Measurements from ENCODE around the gene C12orf50.
A peak's percentile ranks its signal among the peaks of the same experiment; 100 is the strongest.
"Not testable (repeated sequence)": the region's sequence is repeated elsewhere in the genome, so short reads cannot be mapped to it uniquely, and the experiment has no call there.

The C12orf50 gene, protein sequence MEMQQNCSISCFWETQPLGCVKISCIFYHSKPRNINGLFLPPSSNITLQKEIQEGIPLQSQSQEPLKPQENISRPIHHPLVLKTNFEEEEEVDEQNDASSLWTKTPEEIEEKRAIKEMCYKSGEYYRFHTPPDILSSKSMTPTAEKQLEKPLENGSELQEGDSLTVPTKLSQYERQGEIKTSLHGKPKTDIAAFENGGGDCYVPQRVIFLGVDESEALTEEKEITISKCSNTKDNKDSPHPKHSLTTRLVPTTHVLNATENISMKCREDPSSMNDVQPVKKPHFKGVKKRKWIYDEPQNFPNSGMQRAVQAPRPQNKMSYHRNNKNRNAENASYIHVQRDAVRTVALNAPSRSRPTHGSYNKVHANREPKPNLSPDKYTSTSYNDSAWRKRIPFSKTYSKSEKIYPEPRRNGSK

DNA sequence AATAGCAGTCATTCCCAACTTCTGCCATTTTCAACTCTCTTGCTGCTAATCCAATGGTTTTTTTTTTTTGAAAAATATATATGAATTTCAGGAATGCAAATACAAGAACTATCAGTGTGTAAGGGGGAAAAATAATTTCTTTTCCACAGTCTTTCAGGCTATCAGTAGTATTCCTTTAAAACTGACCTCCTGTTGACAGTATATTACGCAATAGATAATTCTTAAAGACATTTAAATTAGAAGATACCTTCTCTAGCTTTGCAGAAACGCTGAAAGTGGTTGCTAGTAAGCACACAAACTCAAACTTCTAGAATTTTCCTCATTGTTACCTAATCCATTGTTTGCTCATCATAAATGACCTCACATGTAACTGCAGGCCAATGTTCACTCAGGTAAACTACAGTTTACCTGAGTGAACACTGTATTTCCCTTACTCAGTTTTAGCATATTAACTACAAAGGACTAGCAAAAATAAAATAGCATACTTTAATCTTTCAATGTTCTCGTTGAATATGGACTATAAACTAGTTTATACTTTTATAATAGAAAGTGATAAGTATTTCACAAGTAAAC, at the start of gene C12orf50:
Gene C12orf50, minus strand, starts transcription at position 309 of the 573 bp plus-strand sequence. CDS start 2,439 bp downstream, outside the sequence.
- no peak for DNase-seq (ENCODE audit: low read depth)

GRCh38 chr12:88067301-88067700, 38.1 kb upstream of the C12orf50 start:
- no peak for DNase-seq (ENCODE audit: low read depth)

- no peak for DNase-seq (ENCODE audit: low read depth)
Measured at GRCh38 chr12:88063375-88063774, 34.2 kb upstream of the C12orf50 start.

DNA sequence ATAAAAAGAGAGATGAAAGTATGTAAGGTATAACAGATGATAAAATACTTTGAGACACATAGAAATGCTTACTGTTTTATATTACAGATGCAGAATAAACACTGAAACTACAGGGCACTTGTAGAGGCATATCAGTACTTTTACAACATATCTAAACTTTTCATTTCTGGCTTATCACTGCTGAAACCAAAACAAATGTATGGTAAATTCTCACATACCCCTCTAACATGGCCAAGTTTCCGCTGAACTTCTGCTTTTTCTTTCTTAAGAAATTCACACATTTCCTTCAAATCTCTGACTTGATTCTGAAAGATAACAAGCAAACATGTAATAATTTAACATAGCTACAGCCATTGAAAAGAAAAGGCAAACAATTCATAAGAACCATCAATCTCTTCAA, 33.3 kb upstream of the C12orf50 start:
- no peak for DNase-seq (ENCODE audit: low read depth)

DNA sequence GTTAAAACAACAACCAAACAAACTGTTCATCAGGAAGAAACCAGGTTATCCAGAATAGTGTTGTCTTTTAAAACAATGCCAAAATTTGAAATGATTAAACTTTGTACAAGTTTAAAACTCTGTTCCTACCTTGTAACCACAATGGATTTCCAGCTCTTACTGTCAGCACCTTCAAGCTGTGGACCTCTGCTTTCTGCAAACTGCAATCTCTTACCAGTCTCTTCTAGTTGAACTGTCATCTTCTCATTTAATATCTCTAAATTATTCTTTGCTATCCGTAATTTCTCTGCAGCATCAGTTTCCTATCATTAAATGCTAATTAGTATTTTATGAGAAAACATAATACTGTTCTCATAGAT, 29.5 kb upstream of the C12orf50 start:
- no peak for DNase-seq (ENCODE audit: low read depth)

- peak; percentile 35 for DNase-seq (ENCODE audit: low read depth)
Measured at GRCh38 chr12:88057994-88058718, 29.0 kb upstream of the C12orf50 start.

- DNase-seq (ENCODE audit: low read depth): no peak
Measured at GRCh38 chr12:88056571-88056970, 27.4 kb upstream of the C12orf50 start.

DNA sequence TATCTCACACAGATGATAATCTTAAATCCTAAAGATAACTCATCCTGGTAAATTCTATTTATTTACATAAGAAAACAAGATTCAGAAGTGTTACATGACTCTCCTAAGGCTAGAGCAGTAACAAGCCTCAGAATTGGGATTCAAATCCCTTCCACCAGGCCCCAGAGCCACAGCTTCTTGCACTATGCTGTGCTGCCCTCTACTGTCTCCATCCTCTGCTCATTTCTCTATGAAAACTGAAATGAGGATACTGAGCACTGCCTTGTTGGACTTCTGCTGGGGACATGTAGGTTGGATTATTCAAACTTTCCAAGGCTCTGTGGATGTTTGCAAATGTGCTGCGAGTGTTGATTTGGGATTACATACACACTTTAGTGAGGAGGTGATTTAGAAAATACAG, 23.5 kb upstream of the C12orf50 start:
- peak; percentile 21 for DNase-seq (ENCODE audit: low read depth)

- no peak for DNase-seq (ENCODE audit: low read depth)
Measured at GRCh38 chr12:88044035-88044434, 14.8 kb upstream of the C12orf50 start.

- no peak for DNase-seq (ENCODE audit: low read depth)
Measured at GRCh38 chr12:88037770-88038169, 8.6 kb upstream of the C12orf50 start.

DNA sequence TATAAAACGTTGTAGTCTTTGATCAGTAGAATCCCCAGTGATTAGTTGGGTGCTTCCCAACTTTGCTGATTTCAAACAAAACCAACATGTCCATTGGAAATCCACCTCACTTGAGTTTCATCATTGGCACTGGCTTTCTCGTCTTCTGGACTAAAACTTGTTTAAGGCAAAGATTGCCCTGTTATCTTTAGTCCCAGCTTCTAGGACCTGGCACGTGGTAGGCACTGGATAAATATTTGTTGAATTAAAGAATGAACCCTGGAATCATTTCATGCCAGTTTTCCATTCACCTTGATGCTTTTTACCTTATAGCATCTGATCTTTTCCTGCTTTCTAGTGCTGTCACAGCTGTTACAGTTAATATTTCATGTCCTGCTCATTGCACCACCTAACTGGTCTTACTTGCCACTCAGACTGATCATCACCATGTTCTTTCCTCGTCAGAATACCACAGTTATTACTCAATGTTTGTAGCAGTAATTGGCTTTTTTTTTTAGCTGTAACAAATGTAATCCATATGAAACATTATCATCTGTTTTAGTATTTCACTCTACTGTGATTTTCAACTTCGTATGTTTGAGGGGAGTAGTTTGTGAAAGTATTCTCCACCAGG, 7.3 kb upstream of the C12orf50 start:
- DNase-seq (ENCODE audit: low read depth): peak; percentile 14

DNA sequence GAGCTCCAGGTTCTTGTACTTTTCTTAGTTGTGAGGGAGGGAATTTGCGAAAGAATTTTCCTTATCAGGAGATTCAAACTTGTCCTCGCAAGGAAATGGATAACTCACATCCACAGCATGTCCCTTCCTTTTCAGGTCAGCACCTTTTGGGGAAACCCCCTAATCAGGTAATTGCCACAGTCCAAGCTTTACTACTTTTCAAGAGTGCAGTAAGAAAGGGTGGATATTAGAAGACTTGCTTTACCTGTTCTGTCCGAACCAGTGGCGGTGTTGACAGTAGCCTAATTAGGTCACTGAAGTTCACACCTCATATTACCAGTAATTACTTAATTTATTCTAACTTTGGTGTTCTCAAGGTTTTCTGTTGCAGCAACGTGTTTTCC, 6.7 kb upstream of the C12orf50 start:
- no peak for DNase-seq (ENCODE audit: low read depth)

DNA sequence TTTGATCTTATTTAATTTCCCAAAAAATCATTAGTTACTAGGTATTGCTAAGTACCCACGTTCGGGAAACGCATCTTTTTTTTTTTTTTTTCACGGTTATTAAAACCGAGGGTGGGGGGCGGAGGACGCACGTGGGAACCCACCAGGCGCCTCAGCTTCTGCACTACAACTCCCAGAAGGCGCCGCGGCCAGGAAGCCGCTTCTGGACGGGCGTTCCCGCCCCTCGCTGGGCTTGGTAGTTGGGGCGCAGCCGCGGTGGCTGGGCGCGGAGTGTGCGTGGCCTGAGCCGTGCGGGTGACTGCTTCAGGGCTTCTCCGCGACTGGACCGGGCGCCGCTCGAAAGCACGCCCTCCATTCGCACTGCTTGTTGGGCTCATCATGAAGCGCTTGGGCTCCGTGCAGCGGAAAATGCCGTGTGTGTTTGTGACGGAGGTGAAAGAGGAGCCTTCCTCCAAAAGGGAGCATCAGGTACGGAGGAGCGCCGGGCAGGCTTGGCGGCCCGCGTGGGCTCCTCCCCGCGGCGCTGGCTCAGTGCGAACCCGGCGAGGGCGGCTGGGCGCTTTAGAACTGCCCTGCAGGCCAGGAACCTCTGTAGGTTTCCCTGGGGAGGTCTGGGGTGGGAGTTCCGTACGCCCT, 6.2 kb upstream of the C12orf50 start:
- peak; percentile 79 for DNase-seq (ENCODE audit: low read depth)

- DNase-seq (ENCODE audit: low read depth): not testable (repeated sequence)
Measured at GRCh38 chr12:88031161-88031560, 2.0 kb upstream of the C12orf50 start.

- DNase-seq (ENCODE audit: low read depth): no peak
Measured at GRCh38 chr12:88026196-88026595, 3.0 kb downstream of the C12orf50 start.

GRCh38 chr12:88017964-88018363, 11.2 kb downstream of the C12orf50 start:
- DNase-seq (ENCODE audit: low read depth): no peak

GRCh38 chr12:88015825-88016224, 13.4 kb downstream of the C12orf50 start:
- no peak for DNase-seq (ENCODE audit: low read depth)

GRCh38 chr12:88011755-88012154, 17.4 kb downstream of the C12orf50 start:
- DNase-seq (ENCODE audit: low read depth): no peak

GRCh38 chr12:88006351-88006750, 22.9 kb downstream of the C12orf50 start:
- DNase-seq (ENCODE audit: low read depth): no peak

- DNase-seq (ENCODE audit: low read depth): no peak
Measured at GRCh38 chr12:88001327-88001726, 27.9 kb downstream of the C12orf50 start.

- DNase-seq (ENCODE audit: low read depth): peak; percentile 54
Measured at GRCh38 chr12:87995581-87996178, 33.5 kb downstream of the C12orf50 start.

DNA sequence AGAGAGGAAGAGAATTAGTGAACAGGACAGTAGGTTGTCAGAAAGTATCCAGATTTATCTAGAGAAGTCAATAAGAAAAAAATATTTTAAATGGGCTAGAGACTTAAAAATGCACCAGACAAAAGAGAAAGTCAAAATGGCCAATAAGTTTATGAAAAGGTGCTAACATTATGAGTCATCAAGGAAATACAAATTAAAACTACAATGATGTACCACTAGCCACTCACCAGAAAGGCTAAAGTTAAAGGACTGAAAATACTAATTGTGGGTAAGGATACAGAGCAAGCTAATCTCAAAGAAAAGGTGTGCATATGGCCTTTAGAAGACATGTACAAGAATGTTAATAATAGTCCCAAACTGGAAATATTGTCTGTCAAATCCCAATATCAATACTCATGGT, 37.7 kb downstream of the C12orf50 start:
- no peak for DNase-seq (ENCODE audit: low read depth)

Measured in stromal cell of bone marrow (primary cell).